IPS-NIHi11 (cell line): ENCODE results near the gene GTF2H4.
A peak's percentile ranks its signal among the peaks of the same experiment; 100 is the strongest.
"Not testable (repeated sequence)": the region's sequence is repeated elsewhere in the genome, so short reads cannot be mapped to it uniquely, and the experiment has no call there.

ENCODE experiments used
- DNase-seq: peaks from one replicate; pipeline ENCODE4 v3.0.0; 2012; ENCODE audit warnings: mixed read lengths, low spot score

The GTF2H4 gene

GRCh38 chr6:30924040-30924627, 16.1 kb downstream of the GTF2H4 start:
- DNase-seq: not testable (repeated sequence)

DNA sequence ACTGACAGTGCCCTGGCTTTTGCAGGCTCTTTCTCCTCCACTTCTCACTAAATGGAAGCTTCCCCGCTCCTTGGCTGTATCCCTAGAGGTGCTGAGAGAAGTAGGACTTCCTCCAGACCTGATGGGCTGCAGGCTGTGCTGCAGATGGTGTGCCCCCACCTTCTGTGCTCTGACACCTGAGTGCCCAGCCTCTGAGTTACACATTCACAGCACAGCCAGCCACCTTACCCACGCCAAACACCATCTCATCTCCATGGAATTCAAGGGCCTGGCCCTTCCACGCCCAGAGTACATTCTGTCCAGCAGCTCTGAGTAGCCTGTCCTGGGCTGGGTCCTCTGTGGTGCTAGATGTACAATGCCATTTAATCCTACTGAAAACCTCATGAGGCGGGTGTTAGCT, 18.6 kb downstream of the GTF2H4 start:
- DNase-seq: no peak

DNA sequence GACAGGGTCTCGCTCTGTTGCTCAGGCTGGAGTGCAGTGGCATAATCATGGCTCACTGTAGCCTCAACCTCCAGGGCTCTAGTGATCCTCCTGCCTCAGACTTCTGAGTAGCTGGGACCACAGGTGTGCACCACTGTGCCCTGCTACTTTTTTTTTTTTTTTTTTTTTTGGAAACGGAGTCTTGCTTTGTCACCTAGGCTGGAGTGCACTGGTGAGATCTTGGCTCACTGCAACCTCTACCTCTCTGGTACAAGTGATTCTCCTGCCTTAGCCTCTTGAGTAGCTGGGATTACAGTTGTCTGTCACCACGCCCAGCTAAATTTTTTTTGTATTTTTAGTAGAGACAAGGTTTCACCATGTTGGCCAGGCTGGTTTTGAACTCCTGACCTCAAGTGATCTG, 19.1 kb downstream of the GTF2H4 start:
- DNase-seq: not testable (repeated sequence)

- no peak for DNase-seq
Observed at GRCh38 chr6:30928677-30929076, 20.7 kb downstream of the GTF2H4 start.

DNA sequence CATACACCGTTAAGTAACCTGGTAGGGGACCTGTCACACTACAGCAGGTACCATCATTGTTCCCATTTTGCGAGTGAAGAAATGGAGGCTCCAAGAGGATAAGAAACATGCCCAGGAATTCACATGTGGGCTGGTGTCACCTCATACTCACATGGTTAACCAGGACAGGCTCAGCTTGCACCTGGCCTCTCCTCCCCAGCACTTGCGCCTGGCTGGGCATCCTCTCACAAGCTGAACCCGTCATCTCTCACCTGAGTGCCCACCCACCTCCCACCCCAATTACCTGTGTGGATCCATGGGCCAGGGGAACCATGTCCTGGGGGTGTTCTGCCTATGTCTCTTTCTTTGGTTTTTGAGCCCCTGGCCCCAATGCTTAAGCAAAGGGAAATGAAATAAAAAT, 22.5 kb downstream of the GTF2H4 start:
- DNase-seq: no peak

- no peak for DNase-seq
Observed at GRCh38 chr6:30931272-30931671, 23.3 kb downstream of the GTF2H4 start.

- DNase-seq: no peak
Observed at GRCh38 chr6:30931969-30932645, 24.1 kb downstream of the GTF2H4 start, which contains the start of gene SFTA2. Gene SFTA2, minus strand, starts transcription at chr6:30932170. Its CDS starts 74 bp downstream, at chr6:30932096.

DNA sequence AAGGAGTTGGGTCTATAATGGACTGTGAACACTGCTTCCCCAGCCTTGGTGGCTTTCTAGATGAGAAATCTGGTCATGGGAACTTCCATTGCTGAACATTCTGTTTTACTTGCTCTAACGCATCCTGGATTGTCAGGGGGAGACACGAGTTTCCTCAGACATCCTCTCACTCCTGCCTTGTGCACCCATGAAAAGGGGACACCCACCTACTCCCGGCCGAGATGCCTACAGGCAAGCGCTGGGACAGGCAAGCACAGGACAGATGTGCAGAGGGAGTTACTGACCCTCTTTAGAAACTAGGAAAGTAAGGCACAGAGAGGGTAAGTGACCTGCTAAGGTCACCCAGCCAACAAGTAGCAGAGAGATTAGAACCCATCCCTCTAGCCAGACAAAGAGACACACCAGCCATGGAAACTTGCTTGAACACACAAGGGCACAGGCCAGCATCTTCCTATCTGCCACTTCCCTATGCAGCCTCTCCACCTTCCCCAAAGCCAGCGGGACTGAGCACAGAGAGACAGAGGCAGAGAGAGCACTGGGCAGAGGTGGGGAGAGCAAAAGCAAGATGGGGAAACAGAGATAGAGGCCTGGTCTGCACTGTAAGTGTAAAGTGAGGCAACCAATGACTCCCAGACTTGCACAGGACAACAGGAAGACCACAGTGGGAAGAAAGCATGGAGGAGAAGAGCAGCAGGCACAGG, 24.8 kb downstream of the GTF2H4 start:
- no peak for DNase-seq

DNA sequence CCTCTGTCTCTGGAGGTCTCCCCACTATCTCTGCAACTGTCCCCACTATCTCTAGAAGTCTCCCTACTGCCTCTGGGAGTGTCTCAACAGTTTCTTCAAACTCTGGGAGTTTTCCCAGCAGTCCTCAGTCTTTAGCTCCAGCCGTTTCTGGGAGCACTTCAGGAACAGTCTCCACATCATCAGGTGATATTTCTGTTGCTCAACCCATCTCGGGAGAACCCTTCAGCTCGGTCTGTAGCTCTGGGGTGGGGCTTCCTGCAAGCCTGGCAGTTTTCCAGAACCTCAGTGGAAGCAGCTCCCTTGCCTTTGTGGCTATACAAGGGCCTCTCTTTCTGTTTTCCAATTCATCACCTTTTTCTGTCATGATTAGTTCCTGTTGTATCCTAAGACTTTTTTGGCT, 27.0 kb downstream of the GTF2H4 start:
- no peak for DNase-seq

- DNase-seq: no peak
Observed at GRCh38 chr6:30937265-30937664, 29.3 kb downstream of the GTF2H4 start.

- DNase-seq: no peak
Observed at GRCh38 chr6:30938730-30939129, 30.7 kb downstream of the GTF2H4 start.

GRCh38 chr6:30939473-30939872, 31.5 kb downstream of the GTF2H4 start:
- DNase-seq: no peak

- no peak for DNase-seq
Observed at GRCh38 chr6:30940361-30940986, 32.5 kb downstream of the GTF2H4 start, which contains the start of gene MUCL3. Gene MUCL3, plus strand, starts transcription at chr6:30940973. Its CDS starts 27 bp downstream, at chr6:30941000.

DNA sequence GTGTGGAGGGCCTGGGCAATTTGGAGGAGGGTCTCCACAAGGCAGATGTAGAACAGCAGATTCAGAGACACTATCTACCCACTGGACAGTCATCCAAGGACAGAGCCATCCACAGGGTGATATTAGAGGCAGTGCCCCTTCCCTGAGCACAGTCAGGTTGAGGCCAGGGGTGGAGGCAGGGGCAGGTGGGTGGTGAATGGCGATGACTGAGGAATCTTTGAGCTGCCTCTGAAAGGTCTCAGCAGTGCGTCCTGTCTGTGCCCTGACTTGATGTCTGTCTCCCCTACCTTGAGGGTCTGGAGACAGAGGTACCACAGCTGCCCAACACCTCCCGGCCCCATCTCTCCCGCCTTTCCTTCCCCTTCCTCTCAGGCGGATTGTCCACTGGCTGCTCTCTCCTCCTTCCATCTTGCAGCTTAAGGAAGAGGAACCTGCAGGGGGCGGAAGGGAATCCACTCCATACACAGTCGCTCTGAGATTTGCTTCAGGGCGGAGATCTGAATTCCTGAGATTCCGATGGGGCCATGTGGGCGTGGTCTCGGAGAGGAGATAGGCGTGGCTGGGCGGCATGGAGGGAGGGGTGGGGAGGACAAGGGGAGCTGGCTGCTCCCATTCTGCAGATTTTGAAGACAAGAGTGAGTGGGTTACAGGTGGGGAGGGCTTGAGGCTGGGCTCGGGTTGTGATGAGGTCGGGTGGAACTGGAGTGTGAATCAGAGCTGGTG, 34.5 kb downstream of the GTF2H4 start:
- DNase-seq: peak; percentile 92

GRCh38 chr6:30944051-30944450, 36.0 kb downstream of the GTF2H4 start:
- DNase-seq: no peak

DNA sequence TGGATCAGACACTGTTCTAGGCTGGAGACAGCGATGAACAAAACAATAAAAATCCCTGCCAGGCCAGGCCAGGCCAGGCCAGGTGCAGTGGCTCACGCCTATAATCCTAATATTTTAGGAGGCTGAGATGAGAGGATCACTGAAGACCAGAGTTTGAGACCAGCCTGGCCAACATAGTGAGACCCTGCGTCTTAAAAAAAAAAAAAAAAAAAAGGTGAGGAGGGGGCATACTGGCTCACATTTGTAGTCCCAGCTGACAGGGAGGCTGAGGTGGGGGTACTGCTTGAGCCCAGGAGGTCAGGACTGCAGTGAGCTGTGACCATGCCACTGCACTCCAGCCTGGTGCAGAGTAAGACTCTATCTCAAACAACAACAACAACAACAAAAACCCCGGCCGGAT, 37.3 kb downstream of the GTF2H4 start:
- DNase-seq: no peak

- no peak for DNase-seq
Observed at GRCh38 chr6:30947231-30947630, 39.2 kb downstream of the GTF2H4 start.

DNA sequence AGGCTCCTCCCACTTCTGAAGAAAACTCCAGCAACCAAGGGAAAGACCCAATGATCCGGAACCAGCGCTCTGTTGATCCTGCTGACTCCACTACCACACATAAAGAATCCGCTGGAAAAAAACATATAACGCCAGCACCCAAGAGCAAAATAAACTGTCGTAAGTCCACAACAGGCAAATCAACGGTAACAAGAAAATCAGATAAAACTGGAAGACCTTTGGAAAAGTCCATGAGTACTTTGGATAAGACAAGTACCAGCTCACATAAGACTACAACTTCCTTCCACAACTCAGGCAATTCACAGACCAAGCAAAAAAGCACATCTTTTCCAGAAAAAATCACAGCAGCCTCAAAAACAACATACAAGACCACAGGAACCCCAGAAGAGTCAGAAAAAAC, 40.8 kb downstream of the GTF2H4 start:
- DNase-seq: no peak

- DNase-seq: no peak
Observed at GRCh38 chr6:30951907-30952469, 44.0 kb downstream of the GTF2H4 start.

GRCh38 chr6:30954631-30955366, 46.8 kb downstream of the GTF2H4 start:
- DNase-seq: no peak
